ENCODE results near the gene RYR3.

DNA sequence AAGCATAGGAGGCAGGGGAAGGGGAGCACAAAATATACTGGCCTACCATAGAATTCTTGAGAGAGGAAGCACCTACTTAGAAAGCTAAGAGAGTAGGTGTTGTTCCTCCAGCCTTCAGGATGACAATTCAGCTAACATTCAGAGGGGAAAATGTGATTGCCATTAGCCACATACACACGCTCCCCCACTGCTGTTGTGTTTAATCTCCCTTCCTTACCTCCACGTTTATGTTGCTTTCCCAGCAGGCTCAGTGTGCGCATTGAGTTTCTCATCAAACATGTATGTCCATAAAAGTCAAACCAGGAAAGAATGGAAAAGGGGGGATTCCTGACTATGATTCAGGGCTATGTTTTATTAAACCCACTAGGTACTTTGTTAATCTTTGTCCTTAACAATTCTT, 512.4 kb downstream of the RYR3 start:
- TF ChIP-seq, protein P1, sequence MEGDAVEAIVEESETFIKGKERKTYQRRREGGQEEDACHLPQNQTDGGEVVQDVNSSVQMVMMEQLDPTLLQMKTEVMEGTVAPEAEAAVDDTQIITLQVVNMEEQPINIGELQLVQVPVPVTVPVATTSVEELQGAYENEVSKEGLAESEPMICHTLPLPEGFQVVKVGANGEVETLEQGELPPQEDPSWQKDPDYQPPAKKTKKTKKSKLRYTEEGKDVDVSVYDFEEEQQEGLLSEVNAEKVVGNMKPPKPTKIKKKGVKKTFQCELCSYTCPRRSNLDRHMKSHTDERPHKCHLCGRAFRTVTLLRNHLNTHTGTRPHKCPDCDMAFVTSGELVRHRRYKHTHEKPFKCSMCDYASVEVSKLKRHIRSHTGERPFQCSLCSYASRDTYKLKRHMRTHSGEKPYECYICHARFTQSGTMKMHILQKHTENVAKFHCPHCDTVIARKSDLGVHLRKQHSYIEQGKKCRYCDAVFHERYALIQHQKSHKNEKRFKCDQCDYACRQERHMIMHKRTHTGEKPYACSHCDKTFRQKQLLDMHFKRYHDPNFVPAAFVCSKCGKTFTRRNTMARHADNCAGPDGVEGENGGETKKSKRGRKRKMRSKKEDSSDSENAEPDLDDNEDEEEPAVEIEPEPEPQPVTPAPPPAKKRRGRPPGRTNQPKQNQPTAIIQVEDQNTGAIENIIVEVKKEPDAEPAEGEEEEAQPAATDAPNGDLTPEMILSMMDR (IDR thresholded peaks at IDR 0.05), result no peak
- TF ChIP-seq POLR2A (IDR thresholded peaks at IDR 0.05; ENCODE audit: low read depth) (no peak), POLR2AphosphoS5 (IDR thresholded peaks at IDR 0.05) (no peak)

Measured in esophagus muscularis mucosa (tissue), 3 donors.